ENCODE measurements around the gene MCTP1.

MCTP1 gene

DNA sequence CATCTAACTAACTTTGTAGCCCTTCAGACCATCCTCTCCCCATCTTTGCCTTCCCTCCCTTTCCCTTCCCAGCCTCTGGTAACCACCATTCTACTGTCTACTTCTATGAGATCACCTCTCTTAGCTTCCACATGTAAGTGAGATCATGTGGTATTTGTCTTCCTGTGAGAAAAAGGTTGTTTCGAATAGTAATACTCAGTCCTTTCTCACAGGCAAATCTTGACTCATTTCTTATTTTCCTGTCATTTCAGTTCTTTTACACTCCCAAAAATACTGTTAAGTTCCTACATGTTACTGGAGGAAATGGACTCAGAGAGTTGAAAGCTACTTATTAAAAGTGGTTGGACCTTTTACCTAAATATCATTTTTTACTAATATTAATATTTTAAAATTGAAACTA lies 584.3 kb downstream of the MCTP1 start:
- no peak for DNase-seq (ENCODE audit: low read depth in 2 of 2)

DNA sequence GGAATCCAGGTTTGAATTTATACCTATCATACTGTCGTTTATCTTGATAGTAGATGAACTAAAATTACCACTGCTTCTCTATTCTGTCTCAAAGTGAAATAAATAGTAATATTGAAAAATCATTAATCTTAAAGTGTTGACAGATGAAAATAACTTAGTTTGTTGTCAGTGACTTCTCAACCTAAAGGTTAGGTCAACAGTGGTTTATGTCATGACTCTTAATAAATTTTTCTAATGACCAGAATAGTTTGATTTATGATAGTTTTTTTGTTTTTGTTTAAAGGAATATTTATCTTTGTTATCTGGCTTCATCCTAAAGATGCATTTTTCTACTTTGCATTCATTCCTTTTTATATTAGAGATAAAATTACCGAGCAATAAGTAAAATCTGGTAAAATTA lies 585.3 kb downstream of the MCTP1 start:
- no peak for DNase-seq (ENCODE audit: low read depth in 2 of 2)

DNA sequence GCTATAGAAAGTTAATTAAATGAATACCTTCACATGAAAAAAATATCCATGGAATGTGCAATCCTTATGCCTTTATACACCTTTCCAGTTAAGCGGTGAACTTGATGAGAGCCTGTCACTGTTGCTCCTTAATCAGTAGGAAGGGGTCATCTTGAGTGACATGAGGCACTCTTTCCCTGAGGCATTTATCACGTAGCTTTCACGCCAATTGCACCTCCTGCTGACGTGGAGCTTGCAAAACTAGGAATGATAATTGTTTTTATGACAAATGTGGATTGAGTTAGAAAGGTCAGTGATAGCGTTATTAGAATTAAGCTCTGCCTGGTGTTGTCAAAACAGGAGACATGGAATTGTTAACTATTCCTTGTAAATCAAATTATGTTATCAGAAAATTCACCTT lies 586.7 kb downstream of the MCTP1 start:
- DNase-seq (ENCODE audit: low read depth in 2 of 2) = no peak

DNA sequence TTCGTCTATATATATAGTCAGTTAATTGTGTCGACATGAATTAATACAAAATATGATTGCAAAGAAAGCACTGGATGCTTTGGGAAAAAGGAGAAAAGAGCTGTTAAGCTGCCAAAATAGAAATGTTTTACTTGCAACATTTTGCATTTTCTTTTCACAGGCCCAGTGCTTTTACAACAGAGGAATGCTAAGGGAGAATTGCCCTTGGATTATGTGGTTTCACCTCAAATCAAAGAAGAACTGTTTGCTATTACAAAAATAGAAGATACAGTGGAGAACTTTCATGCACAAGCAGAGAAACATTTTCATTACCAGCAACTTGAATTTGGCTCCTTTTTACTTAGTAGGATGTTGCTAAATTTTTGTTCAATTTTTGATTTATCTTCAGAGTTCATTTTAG lies 590.2 kb downstream of the MCTP1 start:
- no peak for DNase-seq (ENCODE audit: low read depth in 2 of 2)

DNA sequence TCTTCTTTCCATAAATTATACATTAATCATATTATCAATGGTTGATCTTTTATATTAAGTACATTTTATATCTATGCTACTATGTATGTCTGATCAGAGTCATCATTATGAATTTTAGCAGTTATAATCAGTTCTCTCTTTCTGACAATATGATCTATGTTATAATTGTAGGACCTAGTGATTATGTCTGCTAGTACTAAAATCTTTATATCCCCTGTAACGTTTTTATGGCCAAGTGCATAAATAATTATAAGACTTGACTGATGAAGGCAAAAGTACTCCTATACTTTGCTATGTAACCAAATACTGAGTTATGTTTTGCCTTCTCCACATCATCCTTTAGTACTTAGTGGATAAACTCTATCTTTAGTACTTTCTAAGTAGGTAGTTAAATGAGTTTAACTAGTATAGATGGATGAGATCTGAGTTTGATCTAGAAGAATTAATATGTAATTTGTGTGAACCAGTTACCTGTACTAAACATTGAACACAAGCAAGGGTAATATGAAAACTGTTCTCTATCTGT lies 591.0 kb downstream of the MCTP1 start:
- DNase-seq (ENCODE audit: low read depth in 2 of 2) = no peak

DNA sequence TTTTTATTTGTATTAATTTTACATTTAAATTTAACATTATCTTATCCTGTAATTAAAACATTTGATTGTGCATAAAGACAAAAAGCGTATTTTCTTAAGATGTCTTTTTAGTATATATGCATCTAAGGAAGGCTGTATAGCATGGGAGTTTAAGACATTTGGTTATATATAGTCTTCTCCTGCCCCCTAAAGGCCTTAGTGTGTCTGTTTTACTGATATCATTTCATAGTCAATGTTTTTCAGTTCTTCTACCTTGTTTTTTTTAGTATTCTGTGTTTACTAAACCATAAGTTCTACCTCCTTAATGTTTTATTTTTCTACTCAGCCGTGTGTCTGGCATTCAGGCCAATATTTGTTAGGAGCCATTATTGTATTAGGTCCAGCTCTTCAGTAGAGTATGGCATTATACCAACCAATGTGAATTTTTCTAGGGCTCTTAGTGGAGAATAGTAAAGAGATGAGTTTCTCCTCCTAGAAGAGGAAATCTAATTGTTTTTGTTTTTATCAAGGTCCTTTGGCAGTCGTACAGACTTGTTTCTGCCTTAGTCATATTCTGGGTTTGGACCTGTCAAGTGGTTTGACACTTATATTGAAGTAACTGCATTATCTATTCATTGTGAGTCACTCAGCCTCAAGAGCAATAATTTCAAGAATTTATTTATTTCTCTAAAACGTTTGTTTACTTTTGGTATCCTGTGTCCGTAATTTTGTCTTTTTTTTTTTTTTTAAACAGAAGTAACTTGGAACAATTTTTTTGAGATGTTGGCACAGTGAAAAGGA lies 591.7 kb downstream of the MCTP1 start:
- peak; percentile 26 to 35 for DNase-seq (ENCODE audit: low read depth in 2 of 2)

DNA sequence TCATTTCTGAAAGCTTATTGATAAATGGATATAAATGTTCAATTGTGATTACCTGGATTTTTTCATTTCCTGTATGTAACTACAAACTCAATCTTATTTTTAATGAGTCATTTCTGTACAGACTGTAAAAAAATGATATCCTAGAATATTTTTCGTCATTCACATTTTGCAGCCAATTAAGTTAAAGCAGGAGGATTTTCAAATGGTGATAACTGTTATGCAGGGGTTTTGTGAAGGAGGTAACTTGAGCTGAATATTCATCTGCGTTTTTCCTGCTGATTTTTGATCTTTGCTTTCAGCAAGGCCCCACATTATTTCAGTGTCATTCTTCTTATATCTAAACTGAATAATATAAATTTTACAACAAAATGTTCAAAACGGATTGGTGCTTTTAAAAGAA lies 592.3 kb downstream of the MCTP1 start:
- no peak for DNase-seq (ENCODE audit: low read depth in 2 of 2)

DNA sequence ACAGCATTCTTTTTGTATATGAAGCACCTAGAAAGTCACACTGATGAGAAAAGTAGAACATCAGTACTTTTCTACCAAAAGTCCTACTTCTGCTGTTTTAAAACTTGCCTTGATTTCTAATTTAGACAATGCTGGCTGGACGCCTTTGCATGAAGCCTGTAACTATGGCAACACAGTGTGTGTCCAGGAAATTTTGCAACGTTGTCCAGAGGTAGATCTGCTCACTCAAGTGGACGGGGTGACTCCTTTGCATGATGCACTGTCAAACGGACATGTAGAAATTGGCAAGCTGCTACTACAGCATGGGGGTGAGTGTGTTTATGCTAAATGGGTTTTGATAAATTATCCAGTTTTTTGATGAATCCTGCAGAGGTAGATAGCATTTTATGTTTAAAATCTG lies 592.9 kb downstream of the MCTP1 start:
- DNase-seq (ENCODE audit: low read depth in 2 of 2) = no peak

DNA sequence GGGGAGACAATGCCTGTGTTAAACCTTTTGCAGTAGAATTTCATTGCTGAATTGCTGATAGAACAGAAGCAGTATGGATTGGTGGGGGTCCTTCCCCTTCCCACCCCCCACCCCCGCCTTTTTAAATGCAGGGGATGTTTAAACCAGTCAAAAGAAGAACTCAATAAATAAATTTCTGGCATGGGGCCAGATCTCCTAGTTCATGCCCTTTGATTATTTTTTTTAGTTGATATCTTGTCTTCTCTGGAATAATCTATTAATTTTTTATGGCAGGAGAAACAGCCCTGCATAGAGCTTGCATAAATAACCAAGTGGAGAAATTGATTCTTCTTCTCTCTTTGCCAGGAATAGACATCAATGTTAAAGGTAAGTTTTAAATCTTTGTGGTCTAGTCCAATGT lies 593.6 kb downstream of the MCTP1 start:
- no peak for DNase-seq (ENCODE audit: low read depth in 2 of 2)

DNA sequence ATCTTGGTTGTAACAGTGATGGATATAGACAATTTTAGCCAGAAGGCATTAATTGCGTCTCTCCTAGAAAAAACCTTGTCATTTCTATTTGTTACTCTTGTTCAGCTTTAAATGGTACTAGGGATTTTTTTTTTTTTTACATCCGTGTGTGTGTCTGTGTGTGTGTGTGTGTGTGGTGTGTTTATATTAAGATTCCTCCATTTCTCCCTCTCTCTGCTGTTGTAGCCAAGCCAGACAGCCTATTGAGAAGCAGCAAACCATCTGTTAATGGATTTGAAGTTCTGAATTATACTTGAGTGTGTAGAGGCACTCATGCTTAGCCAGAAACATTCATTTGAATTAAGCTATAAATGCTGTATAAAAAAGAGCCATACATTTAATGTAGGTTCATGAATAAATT lies 594.1 kb downstream of the MCTP1 start:
- no peak for DNase-seq (ENCODE audit: low read depth in 2 of 2)

DNA sequence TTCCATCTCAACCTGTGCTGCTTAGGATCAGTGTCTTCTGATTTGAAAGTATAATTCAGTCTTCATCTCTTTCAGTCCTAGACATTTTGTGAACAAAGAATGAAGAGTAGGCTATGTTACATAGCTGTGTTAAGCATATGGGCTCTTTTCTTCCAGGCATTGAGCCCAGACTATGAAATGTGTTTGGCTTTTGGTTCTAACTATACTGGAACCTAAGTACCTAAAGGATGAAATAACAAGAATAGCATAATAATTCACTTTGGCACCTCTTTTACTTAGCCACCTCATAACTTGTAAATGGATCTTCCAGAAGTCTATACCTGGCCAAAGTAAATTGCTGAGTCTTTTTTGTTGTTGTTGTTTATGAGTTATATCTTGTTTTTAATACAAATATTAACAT lies 595.0 kb downstream of the MCTP1 start:
- DNase-seq (ENCODE audit: low read depth in 2 of 2) = no peak

DNA sequence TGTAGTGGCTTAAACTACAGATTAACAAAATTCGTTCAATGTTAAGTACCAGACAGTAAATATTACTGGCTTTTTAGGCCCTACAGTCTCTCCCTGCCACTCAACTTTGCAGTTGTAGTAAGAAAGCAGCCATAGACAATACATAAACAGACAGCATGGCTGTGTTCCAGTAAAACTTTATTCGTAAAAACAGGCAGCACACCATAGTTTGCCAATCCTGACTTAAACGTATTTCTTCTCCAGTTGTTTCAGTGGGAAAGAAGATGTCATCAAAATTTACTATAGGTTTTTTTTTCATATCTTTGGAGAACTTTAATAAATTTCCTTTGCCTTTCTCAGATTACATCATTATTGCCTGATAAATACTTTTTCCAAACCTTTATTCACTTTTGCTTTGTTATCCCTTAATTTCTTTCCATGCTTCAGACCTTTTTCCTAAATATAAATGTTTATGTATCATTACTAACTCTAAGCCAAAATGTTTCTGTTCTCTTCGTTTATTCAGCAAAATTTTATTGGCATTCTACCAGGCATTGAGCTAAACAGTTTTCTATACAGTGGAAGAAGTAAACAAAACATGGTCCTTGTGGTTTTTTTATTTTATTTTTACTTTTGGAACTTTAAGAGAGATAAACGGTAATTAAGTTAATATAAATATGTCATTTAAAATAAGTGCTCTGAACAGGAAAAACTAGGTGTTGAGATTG lies 601.9 kb downstream of the MCTP1 start:
- no peak for DNase-seq (ENCODE audit: low read depth in 2 of 2)

DNA sequence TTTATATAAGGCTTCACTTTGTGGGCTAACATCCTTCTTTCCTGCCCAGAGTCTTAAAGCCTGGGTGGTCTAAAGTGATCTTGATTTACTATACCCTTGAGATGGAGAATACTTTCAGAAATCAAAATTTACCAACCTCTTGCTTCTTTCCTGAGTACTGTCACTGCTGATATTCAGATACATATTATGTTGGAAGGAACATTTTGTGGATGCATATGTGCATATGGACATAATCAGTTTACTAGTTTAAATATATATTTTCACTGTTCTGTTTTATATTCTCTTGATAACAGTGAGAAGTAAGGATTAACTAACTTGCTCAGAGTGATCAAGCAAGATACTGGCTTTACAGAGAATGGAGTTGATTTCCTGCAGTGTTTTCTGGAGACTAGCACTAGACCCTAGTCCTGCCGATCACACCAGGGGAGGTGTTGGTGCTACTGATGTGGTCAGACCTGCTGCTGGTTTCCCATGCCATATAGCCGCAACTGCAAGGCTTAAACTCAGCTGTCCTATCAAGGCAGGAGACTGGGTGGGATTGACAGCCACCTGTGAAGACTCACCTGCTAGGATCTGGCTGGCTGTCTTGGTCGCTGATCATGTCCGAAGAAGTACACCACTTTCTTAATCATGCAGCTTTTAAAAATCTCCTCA lies 608.8 kb downstream of the MCTP1 start:
- no peak for DNase-seq (ENCODE audit: low read depth in 2 of 2)

DNA sequence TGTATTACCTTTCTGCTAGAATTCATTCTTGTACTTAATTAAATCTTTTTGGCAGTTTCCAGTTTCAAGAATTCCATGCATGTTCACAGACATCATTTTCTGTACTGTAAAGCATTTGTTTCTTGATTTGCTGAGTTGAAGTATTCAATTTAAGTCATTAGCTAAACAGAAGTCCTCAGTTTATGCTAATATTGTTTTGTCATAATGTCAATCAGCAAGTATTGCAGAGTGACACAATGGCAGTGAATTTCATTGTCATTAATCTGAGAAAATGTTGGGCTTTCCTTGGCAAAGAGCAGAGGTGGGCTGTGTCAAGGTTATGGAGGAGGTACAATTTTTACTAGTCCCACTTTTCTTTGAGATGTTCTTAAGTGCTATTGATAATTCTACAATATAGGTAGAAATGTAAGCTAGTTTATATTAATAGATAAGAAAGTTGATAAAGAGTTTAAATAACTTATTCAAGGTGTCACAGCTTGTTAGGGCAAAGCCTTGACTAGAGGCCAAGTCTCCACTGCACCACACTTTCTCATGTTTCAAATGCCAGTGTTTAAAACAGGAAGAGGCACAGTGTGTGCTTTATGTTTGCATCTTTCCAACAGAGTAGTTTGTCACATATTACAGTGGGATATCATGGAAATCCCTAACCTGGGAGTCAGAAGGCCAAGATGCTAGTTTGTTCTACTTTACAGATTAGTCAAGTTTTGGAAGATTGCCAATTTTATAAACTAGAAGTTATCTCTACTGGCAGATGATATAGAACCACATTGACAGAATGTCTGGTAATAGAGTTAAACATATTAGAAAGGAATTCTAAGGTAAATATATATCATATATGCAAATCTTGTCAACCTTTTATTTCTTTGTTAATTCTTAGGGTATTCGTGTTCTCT lies 610.2 kb downstream of the MCTP1 start:
- DNase-seq (ENCODE audit: low read depth in 2 of 2) = no peak

DNA sequence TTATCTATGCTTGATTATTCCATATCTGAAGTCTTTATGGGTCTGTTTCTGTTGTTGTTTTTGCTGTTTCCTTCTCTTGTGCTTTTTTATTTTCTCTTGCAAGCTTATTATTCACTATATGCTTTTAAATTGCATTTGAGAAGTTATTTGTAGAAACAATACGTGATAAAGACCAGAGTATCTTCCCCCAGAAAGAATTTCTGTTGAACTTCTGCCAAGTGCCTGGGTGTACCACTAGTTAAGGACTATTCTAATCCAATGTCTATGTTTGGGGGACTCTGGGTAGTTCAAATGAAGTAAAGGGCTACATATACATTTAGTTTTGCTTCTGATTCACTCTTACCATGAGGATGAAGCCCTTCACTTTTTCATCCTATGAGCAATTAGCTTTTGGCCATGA lies 612.1 kb downstream of the MCTP1 start:
- DNase-seq (ENCODE audit: low read depth in 2 of 2) = no peak

DNA sequence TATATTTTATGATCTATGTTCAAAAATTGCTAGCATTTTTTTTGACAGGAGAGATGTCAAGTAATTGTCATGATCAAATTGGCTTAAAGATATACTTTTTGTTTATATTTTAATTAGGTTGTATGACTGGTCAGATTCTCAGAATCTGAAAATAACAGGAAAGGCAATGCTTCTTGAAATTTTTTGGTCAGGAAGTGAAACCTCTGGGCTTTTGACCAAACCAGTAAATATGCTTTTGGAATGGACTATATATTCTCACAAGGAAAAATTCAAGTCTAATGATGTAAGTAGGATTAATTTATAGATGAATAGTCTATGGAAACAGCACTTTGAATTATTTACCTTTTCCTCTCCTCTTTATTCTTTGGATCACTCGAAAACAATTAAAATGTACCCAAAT lies 614.2 kb downstream of the MCTP1 start:
- DNase-seq (ENCODE audit: low read depth in 2 of 2) = no peak

DNA sequence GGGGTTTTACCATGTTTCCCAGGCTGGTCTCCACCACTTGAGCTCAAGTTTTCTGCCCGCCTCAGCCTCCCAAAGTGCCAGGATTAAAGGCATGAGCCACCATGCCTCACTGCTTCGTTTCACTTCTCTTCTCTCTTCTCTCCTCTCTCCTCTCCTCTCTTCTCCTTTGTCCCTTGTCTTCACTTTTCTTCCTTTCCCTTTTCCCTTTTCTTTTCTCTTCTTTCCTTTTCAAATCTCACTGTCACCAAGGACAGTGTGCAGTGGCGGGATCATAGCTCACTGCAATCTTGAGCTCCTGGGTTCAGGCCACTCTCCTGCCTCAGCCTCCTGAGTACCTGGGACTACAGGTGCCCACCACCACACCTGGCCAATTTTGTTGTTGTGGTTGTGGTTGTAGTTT lies 617.0 kb downstream of the MCTP1 start:
- no peak for DNase-seq (ENCODE audit: low read depth in 2 of 2)

DNA sequence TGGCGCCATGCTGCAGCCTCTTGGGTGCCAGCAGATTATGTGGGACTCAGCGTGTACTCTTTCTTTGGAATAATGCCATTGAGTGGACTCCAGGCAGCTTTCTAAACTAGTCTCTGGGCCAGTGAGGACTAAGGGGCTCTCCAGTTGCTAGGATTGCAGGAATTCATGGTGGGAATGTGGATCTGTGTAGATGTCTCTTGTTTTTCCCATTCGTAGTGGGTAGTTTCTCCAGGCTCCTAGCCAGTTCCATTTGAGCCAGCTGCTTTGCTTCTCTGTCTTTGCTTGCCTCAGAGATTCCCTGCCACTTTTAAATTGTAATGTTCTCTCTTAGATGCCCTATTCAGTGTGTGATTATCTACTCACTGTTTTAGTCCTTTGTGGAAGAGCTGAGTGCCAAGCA lies 623.8 kb downstream of the MCTP1 start:
- DNase-seq (ENCODE audit: low read depth in 2 of 2) = no peak

DNA sequence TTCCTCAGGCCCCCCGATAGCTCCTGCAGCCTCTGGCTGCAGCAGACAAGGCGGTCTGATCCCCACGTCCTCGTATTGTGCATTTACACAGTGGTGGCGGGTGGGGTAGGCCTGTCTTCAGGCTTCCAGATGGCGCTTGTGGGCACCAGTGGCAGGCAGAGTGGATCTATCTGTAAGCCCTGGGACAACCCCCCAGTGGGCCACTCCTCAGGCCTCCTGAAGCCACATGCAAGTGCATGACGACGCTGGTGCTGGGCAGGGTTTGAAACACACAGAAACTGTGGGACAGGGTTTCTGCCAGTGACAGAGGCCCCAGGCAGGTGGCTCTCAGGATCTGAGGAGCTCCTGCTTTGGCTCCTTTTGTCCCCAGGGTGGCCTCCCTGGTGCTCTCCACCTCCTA lies 624.4 kb downstream of the MCTP1 start:
- no peak for DNase-seq (ENCODE audit: low read depth in 2 of 2)

DNA sequence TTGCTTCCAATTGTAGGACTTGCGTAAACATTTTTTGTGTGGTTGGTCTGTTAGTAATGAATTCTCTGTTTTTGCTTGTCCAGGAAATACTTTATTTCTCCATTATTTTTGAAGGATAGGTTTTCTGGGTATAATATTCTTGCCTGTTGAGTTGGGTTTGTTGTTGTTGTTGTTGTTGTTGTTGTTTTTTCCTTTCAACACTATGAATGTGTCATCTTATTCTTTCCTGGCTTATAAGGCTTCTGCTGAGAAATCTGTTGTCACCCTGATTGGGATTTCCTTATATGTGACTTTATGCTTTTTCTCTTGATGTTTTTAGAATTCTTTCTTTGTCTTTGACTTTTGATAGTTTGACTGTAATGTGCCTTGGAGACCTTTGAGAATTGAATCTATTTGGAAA lies 626.6 kb downstream of the MCTP1 start:
- DNase-seq (ENCODE audit: low read depth in 2 of 2) = no peak

All from fibroblast of skin of left biceps (primary cell).